DOHH2 (cell line): ENCODE measurements around the gene CCDC69.

Source experiments
- CTCF ChIP-seq: fragments of 200-600 bp; sonication (generic); IDR thresholded peaks from one replicate; pipeline ENCODE4 v1.5.1; 2014; ENCODE audit warnings: antibody characterized with exemption, mild to moderate bottlenecking, low read depth, low read length; ENCODE audit not compliant: poor library complexity, severe bottlenecking
- EZH2phosphoT487 ChIP-seq: fragments of 200-600 bp; sonication (generic); IDR thresholded peaks from 2 replicates; pipeline ENCODE4 v1.6.1; 2017; ENCODE audit warnings: borderline replicate concordance, mild to moderate bottlenecking, antibody characterized with exemption, low read length, moderate library complexity, mixed read lengths

- no peak for TF ChIP-seq CTCF
- no peak for TF ChIP-seq EZH2phosphoT487
Observed at GRCh38 chr5:151153766-151154272, 70.1 kb downstream of the CCDC69 start.
